Measurements from ENCODE around the gene SSTR5.
A peak's percentile ranks its signal among the peaks of the same experiment; 100 is the strongest.

Gene SSTR5

DNA sequence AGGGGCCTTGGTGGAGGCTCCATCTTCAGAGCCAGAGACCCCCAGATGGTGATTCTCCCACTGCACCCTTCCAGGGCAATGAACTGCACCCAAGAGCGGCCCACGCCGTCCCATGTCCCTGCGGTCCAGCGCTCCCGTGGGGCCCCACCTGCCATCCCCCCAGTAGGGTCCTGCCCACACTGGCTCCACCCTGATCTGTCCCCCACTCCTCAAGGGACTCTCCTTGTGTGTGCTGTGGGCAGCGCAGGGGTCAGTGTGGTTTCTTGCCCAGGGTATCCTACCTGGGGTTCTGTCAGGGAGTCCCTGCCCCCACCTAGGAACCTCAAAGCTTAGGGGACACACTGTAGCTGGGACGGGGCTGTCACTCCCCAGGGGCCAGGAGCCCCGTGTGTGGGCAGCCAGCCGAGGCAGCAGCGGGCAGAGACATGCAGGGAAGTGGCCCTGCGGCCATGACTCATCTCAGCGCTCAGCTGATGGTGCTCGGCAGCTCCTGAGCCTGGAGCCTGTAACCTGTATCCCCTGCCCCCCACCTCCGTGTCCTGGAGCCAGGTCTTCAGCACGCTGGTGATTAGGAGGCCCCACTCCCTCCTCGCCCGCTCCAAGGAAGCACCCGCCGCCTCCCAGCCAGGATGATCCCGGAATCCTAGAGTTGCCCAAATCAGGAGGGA, 35.7 kb upstream of the SSTR5 start:
- H3K4me3 ChIP-seq (ENCODE audit: low read depth, low read length) = no peak overlapping the region
- TF ChIP-seq MYC (IDR thresholded peaks at IDR 0.05; ENCODE audit: low read depth, low read length) (no peak), POLR2A (IDR thresholded peaks at IDR 0.05; ENCODE audit: extremely low read depth, insufficient read length) (no peak)
- TF ChIP-seq, protein P1, sequence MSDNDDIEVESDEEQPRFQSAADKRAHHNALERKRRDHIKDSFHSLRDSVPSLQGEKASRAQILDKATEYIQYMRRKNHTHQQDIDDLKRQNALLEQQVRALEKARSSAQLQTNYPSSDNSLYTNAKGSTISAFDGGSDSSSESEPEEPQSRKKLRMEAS (IDR thresholded peaks at IDR 0.05; ENCODE audit: low read depth, low read length) = no peak
- TF ChIP-seq, protein P2, sequence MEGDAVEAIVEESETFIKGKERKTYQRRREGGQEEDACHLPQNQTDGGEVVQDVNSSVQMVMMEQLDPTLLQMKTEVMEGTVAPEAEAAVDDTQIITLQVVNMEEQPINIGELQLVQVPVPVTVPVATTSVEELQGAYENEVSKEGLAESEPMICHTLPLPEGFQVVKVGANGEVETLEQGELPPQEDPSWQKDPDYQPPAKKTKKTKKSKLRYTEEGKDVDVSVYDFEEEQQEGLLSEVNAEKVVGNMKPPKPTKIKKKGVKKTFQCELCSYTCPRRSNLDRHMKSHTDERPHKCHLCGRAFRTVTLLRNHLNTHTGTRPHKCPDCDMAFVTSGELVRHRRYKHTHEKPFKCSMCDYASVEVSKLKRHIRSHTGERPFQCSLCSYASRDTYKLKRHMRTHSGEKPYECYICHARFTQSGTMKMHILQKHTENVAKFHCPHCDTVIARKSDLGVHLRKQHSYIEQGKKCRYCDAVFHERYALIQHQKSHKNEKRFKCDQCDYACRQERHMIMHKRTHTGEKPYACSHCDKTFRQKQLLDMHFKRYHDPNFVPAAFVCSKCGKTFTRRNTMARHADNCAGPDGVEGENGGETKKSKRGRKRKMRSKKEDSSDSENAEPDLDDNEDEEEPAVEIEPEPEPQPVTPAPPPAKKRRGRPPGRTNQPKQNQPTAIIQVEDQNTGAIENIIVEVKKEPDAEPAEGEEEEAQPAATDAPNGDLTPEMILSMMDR (IDR thresholded peaks at IDR 0.05; ENCODE audit: low read depth, low read length) = no peak
- DNase-seq (ENCODE audit: low read depth) = peak; percentile 59

DNA sequence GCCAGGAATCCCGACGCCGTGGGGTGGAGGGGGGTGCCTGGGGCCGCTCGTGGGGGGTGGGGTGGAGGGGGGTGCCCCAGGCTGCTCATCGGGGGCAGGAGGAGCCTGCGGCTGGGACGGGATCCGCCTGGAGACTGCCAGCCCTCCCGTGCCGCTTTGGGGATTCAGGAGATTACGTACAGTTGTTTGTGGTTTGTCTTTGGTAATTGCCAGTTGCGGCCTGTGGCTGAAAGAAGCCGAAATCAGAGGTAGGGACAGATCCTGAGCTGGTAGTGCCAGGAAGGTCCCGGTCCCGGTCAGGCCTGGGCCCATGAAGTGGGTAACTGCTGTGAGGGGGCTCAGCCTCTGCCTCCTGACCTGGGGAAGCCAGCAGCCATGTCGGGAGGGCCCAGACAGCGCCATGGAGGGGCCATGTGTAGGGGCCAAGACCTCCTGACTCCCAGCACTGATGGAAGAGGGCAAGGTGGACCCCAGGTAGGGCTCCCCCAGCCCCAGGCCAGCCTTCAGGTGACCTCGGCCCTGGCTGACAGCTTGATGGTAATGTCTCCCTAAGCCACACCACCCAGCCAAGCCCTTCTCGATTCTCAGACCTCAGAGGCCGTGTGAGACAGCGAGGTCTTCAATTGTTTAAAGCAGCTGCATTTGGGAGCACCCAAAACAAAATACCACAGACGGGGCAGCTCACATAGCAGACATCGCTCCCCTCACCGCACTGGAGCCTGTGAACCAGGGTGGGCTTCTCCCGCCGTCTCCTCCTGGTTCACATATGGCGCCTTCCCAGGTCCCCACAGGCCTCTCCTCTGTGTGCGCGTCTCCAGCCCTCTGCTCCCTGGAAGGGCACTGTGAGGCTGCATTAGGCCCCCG, 34.9 kb upstream of the SSTR5 start:
- TF ChIP-seq, protein P2 (IDR thresholded peaks at IDR 0.05; ENCODE audit: low read depth, low read length) = no peak
- TF ChIP-seq POLR2A (IDR thresholded peaks at IDR 0.05; ENCODE audit: extremely low read depth, insufficient read length) (no peak), MYC (IDR thresholded peaks at IDR 0.05; ENCODE audit: low read depth, low read length) (no peak)
- TF ChIP-seq, protein P1 (IDR thresholded peaks at IDR 0.05; ENCODE audit: low read depth, low read length) = no peak
- no peak overlapping the region for H3K4me3 ChIP-seq (ENCODE audit: low read depth, low read length)
- DNase-seq (ENCODE audit: low read depth) = peak; percentile 45

DNA sequence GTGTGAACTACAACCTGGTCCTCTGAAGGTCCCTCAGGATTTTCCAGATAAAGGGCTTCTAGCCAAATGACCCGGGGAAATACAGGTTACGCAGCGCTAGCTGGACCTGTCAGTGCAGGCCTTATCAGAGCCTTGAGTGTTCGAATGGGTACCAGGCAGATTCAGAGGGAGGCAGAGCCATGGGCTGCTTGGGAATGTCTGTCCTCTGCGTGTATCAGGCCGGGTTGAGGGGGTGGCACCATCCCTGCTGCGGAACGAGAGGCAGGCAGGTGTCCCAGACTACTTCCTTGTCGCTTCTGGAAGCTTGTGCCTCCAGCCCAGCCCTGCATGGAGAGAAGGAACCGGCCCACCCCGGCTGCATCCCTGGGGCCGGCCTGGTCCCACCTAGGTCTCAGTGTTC, 33.6 kb upstream of the SSTR5 start:
- TF ChIP-seq MYC (IDR thresholded peaks at IDR 0.05; ENCODE audit: low read depth, low read length) (no peak), POLR2A (IDR thresholded peaks at IDR 0.05; ENCODE audit: extremely low read depth, insufficient read length) (no peak)
- TF ChIP-seq, protein P2 (IDR thresholded peaks at IDR 0.05; ENCODE audit: low read depth, low read length) = no peak
- TF ChIP-seq, protein P1 (IDR thresholded peaks at IDR 0.05; ENCODE audit: low read depth, low read length) = no peak
- no peak for DNase-seq (ENCODE audit: low read depth)
- H3K4me3 ChIP-seq (ENCODE audit: low read depth, low read length) = no peak overlapping the region

DNA sequence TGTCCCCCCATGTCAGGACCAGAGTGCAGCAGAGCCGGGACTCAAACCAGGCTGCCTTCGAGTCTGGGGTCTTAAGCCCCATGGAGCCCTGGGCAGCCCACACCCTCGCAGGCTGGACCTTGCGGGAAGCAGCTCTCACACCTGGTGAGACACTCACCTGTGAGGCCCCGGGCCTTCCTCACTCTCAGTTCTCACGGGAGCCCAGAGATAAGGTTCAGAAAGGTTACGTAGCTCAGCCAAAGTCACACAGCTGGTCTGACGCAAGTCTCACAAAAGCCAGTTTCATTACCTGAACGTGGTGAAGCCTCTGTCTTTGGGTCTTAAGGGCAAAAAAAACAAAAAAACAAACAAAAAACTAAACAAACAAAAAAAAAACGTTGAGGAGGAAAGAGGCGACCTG, 32.8 kb upstream of the SSTR5 start:
- H3K4me3 ChIP-seq (ENCODE audit: low read depth, low read length) = no peak overlapping the region
- DNase-seq (ENCODE audit: low read depth) = no peak
- no peak for TF ChIP-seq MYC (IDR thresholded peaks at IDR 0.05; ENCODE audit: low read depth, low read length)
- TF ChIP-seq POLR2A (IDR thresholded peaks at IDR 0.05; ENCODE audit: extremely low read depth, insufficient read length) = no peak
- TF ChIP-seq, protein P2 (IDR thresholded peaks at IDR 0.05; ENCODE audit: low read depth, low read length) = no peak

DNA sequence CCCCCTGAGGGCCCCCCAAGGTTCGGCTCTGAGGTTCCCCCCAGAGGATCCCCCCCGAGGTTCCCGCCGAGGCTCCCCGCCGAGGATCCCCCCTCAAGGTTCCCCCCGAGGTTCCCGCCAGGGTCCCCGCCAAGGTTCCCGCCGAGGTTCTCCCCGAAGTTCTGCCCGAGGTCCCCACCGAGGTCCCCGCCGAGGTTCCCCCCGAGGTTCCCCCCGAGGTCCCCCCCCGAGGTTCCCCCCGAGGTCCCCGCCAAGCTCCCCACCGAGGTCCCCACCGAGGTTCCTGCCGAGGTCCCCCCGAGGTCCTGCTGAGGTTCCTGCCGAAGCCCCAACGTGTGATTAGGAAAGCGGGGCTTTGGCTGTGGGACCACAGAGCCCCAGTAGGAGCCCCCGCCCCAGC, 32.2 kb upstream of the SSTR5 start:
- H3K4me3 ChIP-seq (ENCODE audit: low read depth, low read length) = no peak overlapping the region
- no peak for TF ChIP-seq POLR2A (IDR thresholded peaks at IDR 0.05; ENCODE audit: extremely low read depth, insufficient read length)
- DNase-seq (ENCODE audit: low read depth) = no peak

DNA sequence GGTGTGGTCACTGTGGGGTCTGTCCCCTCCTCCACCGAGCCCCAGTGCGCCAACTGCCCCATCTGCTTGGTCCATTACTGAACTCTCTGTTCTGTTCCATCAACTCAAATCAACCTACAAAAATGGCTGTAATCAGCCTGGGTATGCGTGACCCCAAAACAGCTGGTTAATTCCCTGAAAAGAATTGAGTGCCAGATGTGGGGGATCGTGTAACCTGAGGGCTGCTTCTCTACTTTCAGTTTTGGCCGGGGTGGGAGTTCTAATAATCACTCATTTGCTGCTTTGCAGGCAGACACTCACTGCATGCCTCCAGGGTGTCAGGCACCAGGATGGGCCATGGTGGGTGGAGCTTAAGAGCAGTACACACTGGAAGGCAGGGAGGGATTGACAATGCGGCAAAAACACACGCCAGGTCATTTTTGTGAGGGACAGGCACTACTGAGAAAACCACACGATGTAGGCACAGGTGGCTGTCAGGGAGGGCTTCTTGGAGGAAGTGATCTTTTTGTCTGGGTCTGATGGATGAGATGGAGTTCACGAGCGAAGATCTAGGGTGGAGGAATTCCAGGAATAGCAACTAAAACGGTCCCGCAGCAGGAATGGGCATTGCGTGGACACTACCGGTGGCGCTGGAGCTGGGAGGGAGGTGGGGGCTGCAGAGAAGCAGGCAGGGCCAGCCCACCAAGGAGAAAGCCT, 30.4 kb upstream of the SSTR5 start:
- no peak for DNase-seq (ENCODE audit: low read depth)
- H3K4me3 ChIP-seq (ENCODE audit: low read depth, low read length) = no peak overlapping the region
- TF ChIP-seq, protein P2 (IDR thresholded peaks at IDR 0.05; ENCODE audit: low read depth, low read length) = no peak
